ENCODE measurements around the gene C17orf107.

DNA sequence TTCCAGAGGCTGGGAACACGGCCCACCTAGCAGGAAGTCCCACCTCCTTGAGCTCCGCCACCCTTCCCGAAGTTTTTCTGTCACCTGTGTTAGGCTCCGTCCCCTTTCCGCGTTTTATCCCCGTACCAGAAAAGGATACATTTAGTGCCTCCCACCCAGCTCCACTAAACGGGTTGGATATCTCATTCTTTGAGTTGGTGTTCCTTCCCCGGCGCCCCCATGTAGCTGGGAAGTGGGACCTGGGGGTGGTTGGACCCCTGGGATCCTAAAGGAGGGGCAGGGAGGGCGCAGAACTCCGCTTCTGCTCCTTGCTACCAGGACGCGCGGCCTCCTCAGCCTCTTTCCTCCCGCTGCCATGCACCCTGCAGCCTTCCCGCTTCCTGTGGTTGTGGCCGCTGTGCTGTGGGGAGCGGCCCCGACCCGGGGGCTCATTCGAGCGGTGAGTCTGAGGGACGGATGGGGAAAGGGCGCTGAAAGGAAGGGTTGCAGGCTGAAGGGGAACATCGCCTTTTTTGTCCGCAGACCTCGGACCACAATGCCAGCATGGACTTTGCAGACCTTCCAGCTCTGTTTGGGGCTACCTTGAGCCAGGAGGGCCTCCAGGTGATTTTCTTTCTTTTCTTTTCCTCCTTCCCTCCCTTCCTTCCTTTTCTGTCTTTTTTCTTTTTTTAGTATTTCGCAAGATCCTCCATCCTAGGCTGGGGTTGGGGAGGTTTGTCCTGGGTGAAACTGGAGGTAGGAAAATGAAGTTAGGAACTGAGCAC lies 41.4 kb downstream of the C17orf107 start:
- no peak for TF ChIP-seq CHD2 (IDR thresholded peaks at IDR 0.05; ENCODE audit: low read length, partially characterized antibody)
- TF ChIP-seq TAF1 (IDR thresholded peaks at IDR 0.05; ENCODE audit: borderline replicate concordance, low read depth, low read length), result peak; percentile 9
- TF ChIP-seq EZH2phosphoT487 (IDR thresholded peaks at IDR 0.05; ENCODE audit: borderline replicate concordance, low read depth), result no peak
- no peak for TF ChIP-seq EP300 (IDR thresholded peaks at IDR 0.05; ENCODE audit: borderline replicate concordance in 1 of 2, low read depth in 1 of 2, low read length in 1 of 2)
